Measurements from ENCODE around the gene NDST1. TPM values are rescaled to one million over a fixed set of nuclear protein-coding genes. Genes with fewer than 3 reads are reported as not detected.

NDST1 gene
- total RNA-seq, 1 donor from 2014 or later, result 228 TPM

- Mint-ChIP-seq H3K4me1 (ENCODE audit: low read depth) (peaks cover 42% of the 10 kb centered on the region), H3K4me3 (ENCODE audit: unreplicated experiment) (no peak overlapping the region), H3K27me3 (ENCODE audit: low read depth) (no peaks in the 10 kb centered on the region), H3K27ac (ENCODE audit: unreplicated experiment) (no peak overlapping the region), H3K9me3 (ENCODE audit: low read depth) (no peaks in the 10 kb centered on the region), H3K36me3 (ENCODE audit: low read depth) (no peaks in the 10 kb centered on the region)
- TF ChIP-seq CTCF (IDR thresholded peaks at IDR 0.05), result no peak
- peak; percentile 72 for DNase-seq (ENCODE audit: low spot score)
Observed at GRCh38 chr5:150578781-150579461, 71.0 kb downstream of the NDST1 start.

GRCh38 chr5:150579462-150580400, 71.8 kb downstream of the NDST1 start:
- H3K4me1 Mint-ChIP-seq (ENCODE audit: low read depth), result peaks cover 39% of the 10 kb centered on the region
- peak; percentile 63 for DNase-seq (ENCODE audit: low spot score)
- TF ChIP-seq CTCF (IDR thresholded peaks at IDR 0.05), result no peak
- no peak overlapping the region for H3K4me3 Mint-ChIP-seq (ENCODE audit: unreplicated experiment)
- H3K27me3 Mint-ChIP-seq (ENCODE audit: low read depth), result no peaks in the 10 kb centered on the region
- no peak overlapping the region for H3K27ac Mint-ChIP-seq (ENCODE audit: unreplicated experiment)
- no peaks in the 10 kb centered on the region for H3K9me3 Mint-ChIP-seq (ENCODE audit: low read depth)
- H3K36me3 Mint-ChIP-seq (ENCODE audit: low read depth), result no peaks in the 10 kb centered on the region

DNA sequence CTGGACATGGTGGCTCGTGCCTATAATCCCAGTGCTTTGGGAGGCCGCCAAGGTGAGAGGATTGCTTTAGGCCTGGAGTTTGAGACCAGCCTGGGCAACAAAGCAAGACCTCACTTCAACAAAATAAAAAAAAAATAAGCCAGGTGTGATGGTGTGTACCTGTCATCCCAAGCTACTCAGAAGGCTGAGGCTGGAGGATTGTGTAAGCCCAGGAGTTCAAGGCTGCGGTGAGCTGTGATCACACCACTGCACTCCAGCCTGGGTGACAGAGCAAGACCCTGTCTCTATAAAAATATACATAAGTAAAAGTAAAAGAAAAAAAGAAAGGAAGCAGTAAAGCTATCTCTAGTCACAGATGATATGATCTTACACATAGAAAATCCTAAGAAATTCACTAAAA, 73.0 kb downstream of the NDST1 start:
- DNase-seq (ENCODE audit: low spot score), result peak; percentile 17
- H3K9me3 Mint-ChIP-seq (ENCODE audit: low read depth), result no peaks in the 10 kb centered on the region

GRCh38 chr5:150582241-150583109, 74.5 kb downstream of the NDST1 start:
- H3K9me3 Mint-ChIP-seq (ENCODE audit: low read depth), result no peaks in the 10 kb centered on the region
- H3K27me3 Mint-ChIP-seq (ENCODE audit: low read depth), result no peaks in the 10 kb centered on the region
- H3K4me1 Mint-ChIP-seq (ENCODE audit: low read depth), result peaks cover 39% of the 10 kb centered on the region
- peak overlapping the region; percentile 55 for H3K27ac Mint-ChIP-seq (ENCODE audit: unreplicated experiment)
- peak overlapping the region; percentile 33 for H3K4me3 Mint-ChIP-seq (ENCODE audit: unreplicated experiment)
- DNase-seq (ENCODE audit: low spot score), result peak; percentile 75
- no peak for TF ChIP-seq CTCF (IDR thresholded peaks at IDR 0.05)
- H3K36me3 Mint-ChIP-seq (ENCODE audit: low read depth), result no peaks in the 10 kb centered on the region

More for the DNA sequence above, 73.0 kb downstream of the NDST1 start:
- no peak overlapping the region for H3K27ac Mint-ChIP-seq (ENCODE audit: unreplicated experiment)
- no peak for TF ChIP-seq CTCF (IDR thresholded peaks at IDR 0.05)
- no peaks in the 10 kb centered on the region for H3K36me3 Mint-ChIP-seq (ENCODE audit: low read depth)
- no peaks in the 10 kb centered on the region for H3K27me3 Mint-ChIP-seq (ENCODE audit: low read depth)
- H3K4me3 Mint-ChIP-seq (ENCODE audit: unreplicated experiment), result no peak overlapping the region
- peaks cover 39% of the 10 kb centered on the region for H3K4me1 Mint-ChIP-seq (ENCODE audit: low read depth)

All from chondrocyte (in vitro differentiated cells).